Epithelial cell of esophagus (primary cell): ENCODE measurements around the gene HP1BP3.

Experiments used
- DNase-seq: peaks from one replicate; pipeline ENCODE4 v3.0.0; 2010; ENCODE audit warnings: low read depth
- H3K4me3 ChIP-seq: 2 replicates; pipeline ENCODE4 v1.5.1; 2011; ENCODE audit warnings: mild to moderate bottlenecking, low read length, control low read depth
- TF ChIP-seq, protein P1 (sequence below): IDR thresholded peaks from 2 replicates; pipeline ENCODE4 v1.5.1; 2011; ENCODE audit warnings: low read depth, mild to moderate bottlenecking, low read length, control low read depth, inconsistent platforms; ENCODE audit not compliant: insufficient read depth; ENCODE audit errors: missing control alignments

The HP1BP3 gene

DNA sequence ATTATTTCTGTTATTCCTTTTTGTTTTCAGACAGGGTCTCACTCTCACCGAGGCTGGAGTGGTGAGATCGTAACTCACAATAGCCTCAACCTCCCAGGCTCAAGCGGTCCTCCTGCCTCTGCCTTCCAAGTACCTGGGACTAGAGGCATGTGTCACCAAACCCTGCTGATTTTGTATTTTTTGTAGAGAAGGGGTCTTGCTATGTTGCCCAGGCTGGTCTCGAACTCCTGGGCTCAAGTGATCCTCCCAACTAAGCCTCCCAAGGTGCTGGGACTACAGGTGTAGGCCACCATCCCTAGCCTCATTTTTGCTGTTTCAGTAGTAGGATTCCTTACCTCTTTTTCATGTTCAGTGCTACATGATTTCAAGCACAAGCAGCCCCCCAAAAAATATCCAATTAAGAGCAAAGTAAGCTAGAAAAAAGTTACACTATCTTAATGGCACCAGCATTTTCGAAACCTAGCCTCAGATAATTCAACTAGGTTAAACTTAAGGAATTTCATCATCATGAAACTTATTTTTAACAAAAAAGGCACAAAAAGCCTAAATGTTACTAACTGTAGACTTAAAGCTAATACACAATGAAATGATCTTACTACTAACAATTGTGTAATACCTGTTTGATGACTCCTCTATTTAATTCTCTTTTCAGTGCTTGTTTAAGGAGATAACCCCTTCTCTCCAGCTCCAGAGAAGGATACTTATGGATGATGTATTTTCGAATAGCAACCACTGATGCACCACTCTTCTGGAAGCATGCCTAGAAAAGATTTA is 16.6 kb downstream of the HP1BP3 start:
- H3K4me3 ChIP-seq, result no peak overlapping the region
- TF ChIP-seq, protein P1, sequence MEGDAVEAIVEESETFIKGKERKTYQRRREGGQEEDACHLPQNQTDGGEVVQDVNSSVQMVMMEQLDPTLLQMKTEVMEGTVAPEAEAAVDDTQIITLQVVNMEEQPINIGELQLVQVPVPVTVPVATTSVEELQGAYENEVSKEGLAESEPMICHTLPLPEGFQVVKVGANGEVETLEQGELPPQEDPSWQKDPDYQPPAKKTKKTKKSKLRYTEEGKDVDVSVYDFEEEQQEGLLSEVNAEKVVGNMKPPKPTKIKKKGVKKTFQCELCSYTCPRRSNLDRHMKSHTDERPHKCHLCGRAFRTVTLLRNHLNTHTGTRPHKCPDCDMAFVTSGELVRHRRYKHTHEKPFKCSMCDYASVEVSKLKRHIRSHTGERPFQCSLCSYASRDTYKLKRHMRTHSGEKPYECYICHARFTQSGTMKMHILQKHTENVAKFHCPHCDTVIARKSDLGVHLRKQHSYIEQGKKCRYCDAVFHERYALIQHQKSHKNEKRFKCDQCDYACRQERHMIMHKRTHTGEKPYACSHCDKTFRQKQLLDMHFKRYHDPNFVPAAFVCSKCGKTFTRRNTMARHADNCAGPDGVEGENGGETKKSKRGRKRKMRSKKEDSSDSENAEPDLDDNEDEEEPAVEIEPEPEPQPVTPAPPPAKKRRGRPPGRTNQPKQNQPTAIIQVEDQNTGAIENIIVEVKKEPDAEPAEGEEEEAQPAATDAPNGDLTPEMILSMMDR, result no peak
- no peak for DNase-seq

DNA sequence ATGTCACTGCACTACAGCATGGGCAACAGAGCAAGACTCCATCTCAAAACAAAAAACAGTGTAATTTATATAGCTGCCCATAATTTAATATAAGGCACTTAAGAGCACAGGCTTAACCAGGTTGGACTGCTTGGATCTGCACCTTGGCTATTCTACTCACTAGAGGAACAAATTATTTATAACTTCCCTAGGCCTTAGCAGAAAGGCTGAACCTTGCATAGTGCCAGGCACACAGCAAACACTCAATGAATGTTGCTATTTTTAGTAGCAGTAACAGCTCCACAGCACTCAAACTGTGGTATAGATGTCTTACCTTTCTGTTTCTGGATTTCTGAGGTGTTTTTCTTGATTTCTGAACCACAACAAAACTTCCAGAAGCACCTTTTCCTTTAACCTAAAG is 19.8 kb downstream of the HP1BP3 start:
- DNase-seq, result no peak
- no peak overlapping the region for H3K4me3 ChIP-seq
- TF ChIP-seq, protein P1, result no peak

DNA sequence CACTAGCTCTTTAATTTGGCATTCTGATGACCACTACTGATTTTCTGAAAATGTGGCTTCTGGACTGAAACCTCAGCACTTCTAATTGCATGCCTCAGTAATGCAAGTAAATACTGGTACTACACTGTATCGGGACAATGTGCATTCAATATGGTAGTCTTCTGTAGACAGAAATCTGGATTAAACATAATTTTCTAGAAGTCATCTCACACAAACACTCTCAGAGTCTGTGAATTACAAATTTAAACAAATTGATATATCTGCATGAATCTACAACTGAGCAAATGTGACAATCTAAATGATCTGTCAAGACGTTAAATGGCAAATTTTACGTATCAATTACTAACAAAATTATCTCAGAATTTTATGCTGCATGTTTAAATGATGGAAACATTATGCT is 23.7 kb downstream of the HP1BP3 start:
- H3K4me3 ChIP-seq, result no peak overlapping the region
- TF ChIP-seq, protein P1, result no peak
- no peak for DNase-seq

DNA sequence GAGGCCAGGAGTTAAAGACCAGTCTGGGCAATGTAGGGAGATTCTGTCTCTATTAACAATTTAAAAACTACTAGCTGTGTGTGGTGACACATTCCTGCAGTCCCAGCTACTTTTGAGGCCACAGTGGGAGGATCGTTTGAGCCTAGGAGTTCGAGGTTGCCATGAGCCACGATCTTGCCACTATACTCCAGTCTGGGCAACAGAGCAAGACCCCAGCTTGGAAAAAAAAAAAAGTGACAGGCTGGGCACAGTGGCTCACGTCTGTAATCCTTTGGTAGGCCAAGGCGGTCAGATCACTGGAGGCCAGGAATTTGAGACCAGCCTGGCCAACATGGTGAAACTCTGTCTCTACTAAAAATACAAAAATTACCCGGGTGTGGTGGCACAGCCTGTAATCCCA is 26.8 kb downstream of the HP1BP3 start:
- no peak for DNase-seq
- H3K4me3 ChIP-seq, result no peak overlapping the region
- TF ChIP-seq, protein P1, result no peak

DNA sequence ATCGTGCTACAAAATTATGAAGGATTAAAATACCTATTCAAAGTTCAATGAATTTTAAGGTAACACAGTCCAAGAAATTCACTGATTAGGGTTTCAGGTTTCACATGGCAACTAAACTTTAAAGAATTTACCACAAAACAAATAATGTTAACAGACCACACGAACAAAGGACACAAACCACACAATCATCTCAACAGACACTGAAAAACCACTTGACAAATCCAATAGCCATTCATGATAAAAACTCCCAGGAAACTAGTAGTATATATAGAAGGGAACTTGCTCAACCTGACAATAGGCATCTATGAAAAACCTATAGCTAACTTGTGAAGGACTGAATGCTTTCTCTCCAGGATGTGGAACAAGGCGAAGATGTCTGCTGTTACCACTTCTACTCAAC is 33.5 kb downstream of the HP1BP3 start:
- H3K4me3 ChIP-seq, result no peak overlapping the region
- no peak for DNase-seq
- TF ChIP-seq, protein P1, result no peak

DNA sequence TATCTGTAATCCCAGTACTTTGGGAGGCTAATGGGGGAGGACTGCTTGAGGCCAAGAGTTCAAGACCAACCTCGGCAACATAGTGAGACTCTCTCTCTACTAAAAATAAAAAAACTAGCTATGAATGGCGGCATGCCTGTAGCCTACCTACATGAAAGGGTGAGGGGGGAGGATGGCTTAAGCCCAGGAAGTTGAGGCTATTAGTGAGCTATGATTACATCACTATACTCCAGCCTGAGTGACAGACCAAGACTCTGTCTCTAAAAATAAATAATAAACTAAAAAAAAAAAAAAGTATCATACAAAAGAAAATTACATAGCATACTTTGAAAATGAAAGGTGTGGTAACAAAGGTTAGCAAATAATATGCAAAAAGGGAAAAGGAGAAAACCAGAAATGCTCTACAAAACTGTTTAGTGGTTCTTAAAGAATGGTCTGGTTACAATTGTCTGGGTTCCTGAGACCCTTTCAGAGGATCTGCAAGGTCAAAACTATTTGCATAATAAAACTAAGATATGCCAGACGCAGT is 35.6 kb downstream of the HP1BP3 start:
- DNase-seq, result no peak
- TF ChIP-seq, protein P1, result no peak
- H3K4me3 ChIP-seq, result no peak overlapping the region

DNA sequence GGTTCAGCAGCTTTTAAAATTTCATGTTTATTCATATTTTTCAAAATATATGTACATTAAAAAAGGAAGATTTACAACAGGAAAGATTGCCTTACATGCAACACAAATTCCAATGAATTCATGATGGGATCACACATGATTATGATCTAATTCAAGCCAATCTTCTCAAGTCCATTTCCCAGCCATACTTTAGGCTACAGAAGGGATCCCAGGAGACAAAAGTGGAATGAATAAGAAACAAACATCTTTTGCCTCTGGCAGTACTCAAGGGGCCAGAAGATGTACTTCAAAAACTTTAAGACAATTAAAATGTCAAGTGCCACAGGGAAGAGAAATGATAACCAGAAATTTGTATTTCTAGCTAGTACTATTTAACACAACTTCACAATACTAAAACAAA is 44.4 kb downstream of the HP1BP3 start:
- TF ChIP-seq, protein P1, result no peak

More for the DNA sequence above, 44.4 kb downstream of the HP1BP3 start:
- no peak overlapping the region for H3K4me3 ChIP-seq
- no peak for DNase-seq
